Stimulated activated CD8-positive, alpha-beta memory T cell treated with anti-CD3 and anti-CD28 coated beads, Interleukin-12 subunit alpha, Interleukin-12 subunit beta, amount 100 ng/mL, for 24 hours (primary cell): Measurements from ENCODE around the gene CYTH3.

Experiments
- DNase-seq: peaks from one replicate; pipeline ENCODE4 v3.0.0-alpha.2; 2020; ENCODE audit errors: extremely low read depth

The CYTH3 gene

GRCh38 chr7:6256677-6257535 lies 15.5 kb downstream of the CYTH3 start:
- DNase-seq: no peak

- DNase-seq: no peak
Observed at GRCh38 chr7:6256109-6256483, 16.3 kb downstream of the CYTH3 start.

GRCh38 chr7:6254866-6255265 lies 17.6 kb downstream of the CYTH3 start:
- DNase-seq: no peak

GRCh38 chr7:6252748-6253147 lies 19.7 kb downstream of the CYTH3 start:
- DNase-seq: no peak

- no peak for DNase-seq
Observed at GRCh38 chr7:6252341-6252746, 20.1 kb downstream of the CYTH3 start.

GRCh38 chr7:6251653-6252052 lies 20.8 kb downstream of the CYTH3 start:
- DNase-seq: no peak

- DNase-seq: no peak
Observed at GRCh38 chr7:6250364-6250833, 22.0 kb downstream of the CYTH3 start.

- no peak for DNase-seq
Observed at GRCh38 chr7:6249043-6249442, 23.4 kb downstream of the CYTH3 start.

- DNase-seq: no peak
Observed at GRCh38 chr7:6248581-6248980, 23.8 kb downstream of the CYTH3 start.

GRCh38 chr7:6246251-6246917 lies 26.0 kb downstream of the CYTH3 start:
- no peak for DNase-seq

GRCh38 chr7:6244021-6244420 lies 28.4 kb downstream of the CYTH3 start:
- DNase-seq: no peak

- no peak for DNase-seq
Observed at GRCh38 chr7:6243168-6243567, 29.3 kb downstream of the CYTH3 start.

GRCh38 chr7:6242561-6242960 lies 29.9 kb downstream of the CYTH3 start:
- DNase-seq: no peak

- no peak for DNase-seq
Observed at GRCh38 chr7:6241607-6241973, 30.8 kb downstream of the CYTH3 start.

- DNase-seq: no peak
Observed at GRCh38 chr7:6238309-6238925, 34.0 kb downstream of the CYTH3 start.

- DNase-seq: no peak
Observed at GRCh38 chr7:6237730-6238129, 34.7 kb downstream of the CYTH3 start.

GRCh38 chr7:6237011-6237410 lies 35.4 kb downstream of the CYTH3 start:
- no peak for DNase-seq

GRCh38 chr7:6235029-6235871 lies 37.2 kb downstream of the CYTH3 start:
- no peak for DNase-seq

GRCh38 chr7:6234384-6234783 lies 38.0 kb downstream of the CYTH3 start:
- no peak for DNase-seq

GRCh38 chr7:6232534-6232933 lies 39.9 kb downstream of the CYTH3 start:
- no peak for DNase-seq

GRCh38 chr7:6232116-6232515 lies 40.3 kb downstream of the CYTH3 start:
- no peak for DNase-seq

- no peak for DNase-seq
Observed at GRCh38 chr7:6231184-6231583, 41.2 kb downstream of the CYTH3 start.
